ENCODE measurements around the gene REXO1. TPM values are rescaled to one million over a fixed set of nuclear protein-coding genes. Genes with fewer than 3 reads are reported as not detected.
A peak's percentile ranks its signal among the peaks of the same experiment; 100 is the strongest.

REXO1 gene
- total and polyA plus RNA-seq, 2 donors (not counting 3 experiments of a cell fraction or from before 2014, with no cell fraction given), result 41.1 to 56.9 TPM

GRCh38 chr19:1828279-1829238 is 19.7 kb downstream of the REXO1 start:
- dilution Hi-C loops (cut with MboI; ENCODE audit: extremely low pct_ligation_motif_present, low sequenced_read_pairs) (no loop called here), intact Hi-C loops (cut with micrococcal nuclease) (loop anchor here (5.0 kb wide), 1 partner anchor 41 kb away; no protein-coding TSS in a partner anchor)
- Histone ChIP-seq H3K79me2 (ENCODE audit: control insufficient read depth, insufficient read depth, low read length) (peaks cover 20% of the 10 kb centered on the region), H3K4me2 (ENCODE audit: insufficient read depth, low read length) (no peak overlapping the region), H3K9me1 (replicated peaks; ENCODE audit: control insufficient read depth, extremely low read depth, insufficient read depth, low read length) (no peaks in the 10 kb centered on the region), H3K27me3 (ENCODE audit: control insufficient read depth in 2 of 2, insufficient read depth in 2 of 2, low read length in 2 of 2) (no peaks in the 10 kb centered on the region), H4K20me1 (replicated peaks; ENCODE audit: control insufficient read depth, extremely low read depth, insufficient read depth, low read length) (no peaks in the 10 kb centered on the region), H3K4me3 (replicated peaks in 1 of 3; ENCODE audit: insufficient read depth in 1 of 3, low read depth in 1 of 3, low read length in 3 of 3) (no peak overlapping the region), H3K4me1 (ENCODE audit: control insufficient read depth, extremely low read depth, insufficient read depth, low read length) (no peaks in the 10 kb centered on the region), H3K9ac (replicated peaks; ENCODE audit: extremely low read depth, insufficient read depth, low read length) (no peak overlapping the region), H3K27ac (ENCODE audit: insufficient read depth, low read depth, low read length) (no peak overlapping the region), H3K36me3 (ENCODE audit: control insufficient read depth in 2 of 2, extremely low read depth in 1 of 2, insufficient read depth in 2 of 2, low read length in 2 of 2) (peaks cover 0 to 10% of the 10 kb centered on the region in 2 experiments), H3K9me3 (replicated peaks; ENCODE audit: control insufficient read depth, insufficient read depth, low read length) (no peaks in the 10 kb centered on the region), H2AFZ (ENCODE audit: low read depth, low read length) (no peak overlapping the region)
- BruUV-seq (replicated peaks), result no TSS peak
- no peak for DNase-seq (ENCODE audit: low read depth, low spot score)
- ChIA-PET CTCF (interaction anchor here (1.8 to 4.6 kb wide), 2 partner anchors 12 to 283 kb away, joined by 4 to 83 read pairs; no protein-coding TSS in a partner anchor), POLR2A (no interaction called here)
- no peak for TF ChIP-seq POLR2A (IDR thresholded peaks at IDR 0.05; ENCODE audit: low read depth, low read length)
- FAIRE-seq, result no peak

- H3K79me2 ChIP-seq (ENCODE audit: control insufficient read depth, insufficient read depth, low read length), result peaks cover 16% of the 10 kb centered on the region
- H2AFZ ChIP-seq (ENCODE audit: low read depth, low read length), result no peak overlapping the region
- H3K9ac ChIP-seq (replicated peaks; ENCODE audit: extremely low read depth, insufficient read depth, low read length), result no peak overlapping the region
- H3K9me3 ChIP-seq (replicated peaks; ENCODE audit: control insufficient read depth, insufficient read depth, low read length), result no peaks in the 10 kb centered on the region
- no peak overlapping the region for H3K4me2 ChIP-seq (ENCODE audit: insufficient read depth, low read length)
- POLR2A ChIA-PET, result no interaction called here
- TF ChIP-seq EZH2 (IDR thresholded peaks at IDR 0.05; ENCODE audit: borderline replicate concordance, low read depth, low read length, severe bottlenecking) (no peak), POLR2AphosphoS5 (IDR thresholded peaks at IDR 0.05; ENCODE audit: insufficient read depth, low read depth, low read length) (no peak), MYC (IDR thresholded peaks at IDR 0.05; ENCODE audit: low read depth, low read length) (no peak), CTCF (IDR thresholded peaks at IDR 0.05; ENCODE audit: extremely low read depth in 1 of 2, insufficient read depth in 1 of 2, low read depth in 1 of 2, low read length in 2 of 2) (no peak), POLR2A (IDR thresholded peaks at IDR 0.05; ENCODE audit: low read depth, low read length) (no peak)
- intact Hi-C loops (cut with micrococcal nuclease), result loop anchor here (5.0 kb wide), 1 partner anchor 40 kb away; no protein-coding TSS in a partner anchor
- FAIRE-seq (no peak), DNase-seq (ENCODE audit: low read depth, low spot score) (no peak)
- no peak overlapping the region for H3K27ac ChIP-seq (ENCODE audit: insufficient read depth, low read depth, low read length)
- dilution Hi-C loops (cut with MboI; ENCODE audit: extremely low pct_ligation_motif_present, low sequenced_read_pairs), result no loop called here
- no peaks in the 10 kb centered on the region for H4K20me1 ChIP-seq (replicated peaks; ENCODE audit: control insufficient read depth, extremely low read depth, insufficient read depth, low read length)
- no peaks in the 10 kb centered on the region for H3K9me1 ChIP-seq (replicated peaks; ENCODE audit: control insufficient read depth, extremely low read depth, insufficient read depth, low read length)
- H3K4me3 ChIP-seq (replicated peaks in 1 of 3; ENCODE audit: insufficient read depth in 1 of 3, low read depth in 1 of 3, low read length in 3 of 3), result no peak overlapping the region
- CTCF ChIA-PET, result interaction anchor here (4.6 kb wide), 1 partner anchor 13 kb away, joined by 83 read pairs; no protein-coding TSS in a partner anchor
- H3K27me3 ChIP-seq (ENCODE audit: control insufficient read depth in 2 of 2, insufficient read depth in 2 of 2, low read length in 2 of 2), result no peaks in the 10 kb centered on the region
- H3K4me1 ChIP-seq (ENCODE audit: control insufficient read depth, extremely low read depth, insufficient read depth, low read length), result no peaks in the 10 kb centered on the region
- peaks cover 0 to 18% of the 10 kb centered on the region in 2 experiments for H3K36me3 ChIP-seq (ENCODE audit: control insufficient read depth in 2 of 2, extremely low read depth in 1 of 2, insufficient read depth in 2 of 2, low read length in 2 of 2)
- BruUV-seq (replicated peaks), result TSS peak; percentile 41
Observed at GRCh38 chr19:1827566-1828278, 20.6 kb downstream of the REXO1 start.

All from endothelial cell of umbilical vein (primary cell).